GM12878 (cell line): ENCODE measurements around the gene CTSC. TPM values are rescaled to one million over a fixed set of nuclear protein-coding genes. Genes with fewer than 3 reads are reported as not detected.
A peak's percentile ranks its signal among the peaks of the same experiment; 100 is the strongest.

Experiments used
- BHLHE40 ChIP-seq, 2 experiments: fragments of 450-650 bp in 1 of 2; IDR thresholded peaks; 2 replicates each; pipeline ENCODE4 v1.6.1; 2011 to 2017; ENCODE audit warnings: low read depth in 2 of 2, borderline replicate concordance in 1 of 2, improper control_type of control experiment in 1 of 2, low read length in 1 of 2, mild to moderate bottlenecking in 1 of 2
- BRCA1 ChIP-seq: IDR thresholded peaks from 2 replicates; pipeline ENCODE4 v1.6.1; 2011; ENCODE audit warnings: low read depth, low read length, improper control_type of control experiment
- CEBPB ChIP-seq, 2 experiments: fragments of 150-350 bp in 1 of 2; IDR thresholded peaks; 2 replicates each; pipeline ENCODE4 v1.6.1; 2012 to 2014; ENCODE audit warnings: low read depth in 2 of 2, low read length in 2 of 2, borderline replicate concordance in 1 of 2, inconsistent platforms in 1 of 2
- CHD2 ChIP-seq: IDR thresholded peaks from 2 replicates; pipeline ENCODE4 v1.6.1; 2011; ENCODE audit warnings: low read depth, low read length, improper control_type of control experiment, borderline replicate concordance
- HCFC1 ChIP-seq: fragments of 150-350 bp; IDR thresholded peaks from 2 replicates; pipeline ENCODE4 v1.6.1; 2014; ENCODE audit warnings: low read length
- HDAC2 ChIP-seq: fragments of 200-600 bp; sonication (generic); IDR thresholded peaks from 2 replicates; pipeline ENCODE4 v1.6.1; 2017
- HDGF ChIP-seq: fragments of 450-650 bp; IDR thresholded peaks from 2 replicates; pipeline ENCODE4 v1.6.1; 2016; ENCODE audit warnings: antibody characterized with exemption
- MEF2B ChIP-seq: fragments of 450-650 bp; IDR thresholded peaks from 2 replicates; pipeline ENCODE4 v1.6.1; 2018; ENCODE audit warnings: mild to moderate bottlenecking, moderate library complexity; ENCODE audit not compliant: partially characterized antibody, poor library complexity, severe bottlenecking
- NR2F1 ChIP-seq: fragments of 450-650 bp; conservative IDR thresholded peaks from 2 replicates; pipeline ENCODE4 v1.6.1; 2017; ENCODE audit warnings: mild to moderate bottlenecking
- NRF1 ChIP-seq: conservative IDR thresholded peaks from 2 replicates; pipeline ENCODE4 v1.6.1; 2011; ENCODE audit warnings: mild to moderate bottlenecking, low read depth, low read length, improper control_type of control experiment
- PBX3 ChIP-seq: IDR thresholded peaks from 2 replicates; pipeline ENCODE4 v1.6.1; 2011; ENCODE audit warnings: mild to moderate bottlenecking, low read depth, low read length, moderate library complexity; ENCODE audit not compliant: insufficient replicate concordance
- PML ChIP-seq: IDR thresholded peaks from 2 replicates; pipeline ENCODE4 v1.6.1; 2012; ENCODE audit warnings: low read length, inconsistent platforms
- REST ChIP-seq: IDR thresholded peaks from 2 replicates; pipeline ENCODE4 v1.6.1; 2012; ENCODE audit warnings: mild to moderate bottlenecking, low read depth, low read length
- RUNX3 ChIP-seq: IDR thresholded peaks from 2 replicates; pipeline ENCODE4 v1.6.1; 2012; ENCODE audit warnings: low read length, inconsistent platforms
- SIX5 ChIP-seq: IDR thresholded peaks from 2 replicates; pipeline ENCODE4 v1.6.1; 2011; ENCODE audit warnings: mild to moderate bottlenecking, low read depth, low read length, moderate library complexity; ENCODE audit not compliant: severe bottlenecking
- TARDBP ChIP-seq: IDR thresholded peaks from 2 replicates; pipeline ENCODE4 v1.6.1; 2016; ENCODE audit warnings: borderline replicate concordance
- TCF12 ChIP-seq: IDR thresholded peaks from 2 replicates; pipeline ENCODE4 v1.6.1; 2011; ENCODE audit warnings: low read depth, mild to moderate bottlenecking, low read length
- USF2 ChIP-seq: IDR thresholded peaks from 2 replicates; pipeline ENCODE4 v1.6.1; 2011; ENCODE audit warnings: low read depth, low read length, improper control_type of control experiment, borderline replicate concordance
- ZNF24 ChIP-seq: fragments of 450-650 bp; IDR thresholded peaks from 2 replicates; pipeline ENCODE4 v1.6.1; 2017; ENCODE audit warnings: antibody characterized with exemption, mild to moderate bottlenecking
- ZZZ3 ChIP-seq: IDR thresholded peaks from 2 replicates; pipeline ENCODE4 v1.6.1; 2011; ENCODE audit warnings: low read depth; ENCODE audit not compliant: control insufficient read depth, insufficient read length
- polyA plus RNA-seq, 11 experiments: library from polyadenylated mRNA; depleted of rRNA in 4 of 11; unstranded in 6 of 11; stranded (reverse) in 5 of 11; fragments of >200 nt; fragmentation: Nextera tagmentation in 4 of 11; fragmentation: Illumina TruSeq in 1 of 11; extraction: Ambion mirVana in 4 of 11; extraction: Trizol in 1 of 11; gene quantifications; 1 replicate in 1 of 11; 2 replicates in 10 of 11; pipeline versions ENCODE4 v1.2.1 to v1.2.3, GENCODE V29; 2011 to 2016; ENCODE audit warnings: inconsistent platforms in 2 of 11, missing spikeins in 2 of 11, low read depth in 1 of 11
- total RNA-seq, 4 experiments: library from RNA; depleted of rRNA in 3 of 4; stranded (reverse); fragments of >200 nt in 3 of 4; fragmentation: Illumina TruSeq in 1 of 4; extraction: Trizol in 1 of 4; gene quantifications; 2 replicates each; pipeline versions ENCODE4 v1.2.1 to v1.2.3, GENCODE V29; 2013 to 2021
- TF ChIP-seq, protein P1 (sequence below): fragments of 450-650 bp; IDR thresholded peaks from 2 replicates; pipeline ENCODE4 v1.6.1; 2017; ENCODE audit warnings: antibody characterized with exemption, mild to moderate bottlenecking, moderate library complexity

CTSC gene
- total and polyA plus RNA-seq, 10 of the 15 experiments (the other 5 are each of a cell fraction or from before 2014, with no cell fraction given), result 289 to 1,123 (median 430) TPM

- TF ChIP-seq, protein P1, sequence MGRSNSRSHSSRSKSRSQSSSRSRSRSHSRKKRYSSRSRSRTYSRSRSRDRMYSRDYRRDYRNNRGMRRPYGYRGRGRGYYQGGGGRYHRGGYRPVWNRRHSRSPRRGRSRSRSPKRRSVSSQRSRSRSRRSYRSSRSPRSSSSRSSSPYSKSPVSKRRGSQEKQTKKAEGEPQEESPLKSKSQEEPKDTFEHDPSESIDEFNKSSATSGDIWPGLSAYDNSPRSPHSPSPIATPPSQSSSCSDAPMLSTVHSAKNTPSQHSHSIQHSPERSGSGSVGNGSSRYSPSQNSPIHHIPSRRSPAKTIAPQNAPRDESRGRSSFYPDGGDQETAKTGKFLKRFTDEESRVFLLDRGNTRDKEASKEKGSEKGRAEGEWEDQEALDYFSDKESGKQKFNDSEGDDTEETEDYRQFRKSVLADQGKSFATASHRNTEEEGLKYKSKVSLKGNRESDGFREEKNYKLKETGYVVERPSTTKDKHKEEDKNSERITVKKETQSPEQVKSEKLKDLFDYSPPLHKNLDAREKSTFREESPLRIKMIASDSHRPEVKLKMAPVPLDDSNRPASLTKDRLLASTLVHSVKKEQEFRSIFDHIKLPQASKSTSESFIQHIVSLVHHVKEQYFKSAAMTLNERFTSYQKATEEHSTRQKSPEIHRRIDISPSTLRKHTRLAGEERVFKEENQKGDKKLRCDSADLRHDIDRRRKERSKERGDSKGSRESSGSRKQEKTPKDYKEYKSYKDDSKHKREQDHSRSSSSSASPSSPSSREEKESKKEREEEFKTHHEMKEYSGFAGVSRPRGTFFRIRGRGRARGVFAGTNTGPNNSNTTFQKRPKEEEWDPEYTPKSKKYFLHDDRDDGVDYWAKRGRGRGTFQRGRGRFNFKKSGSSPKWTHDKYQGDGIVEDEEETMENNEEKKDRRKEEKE, result no peak
- TF ChIP-seq RUNX3 (peak; percentile 90), NR2F1 (peak; percentile 84), BRCA1 (no peak), TARDBP (peak; percentile 83; the same call in 1 of the 2 replicates), ZZZ3 (no peak), NRF1 (0 out of 2 replicates have a peak, but pooled peaks have one; percentile 28), HCFC1 (no peak), CEBPB (IDR thresholded peaks at IDR 0.05; ENCODE audit: borderline replicate concordance in 1 of 2, low read depth in 2 of 2, low read length in 2 of 2) (no peak), PML (peak; percentile 97), REST (peak; percentile 52; the same call in 1 of the 2 replicates), CHD2 (peak; percentile 90), BHLHE40 (IDR thresholded peaks at IDR 0.05; ENCODE audit: borderline replicate concordance in 1 of 2, low read depth in 2 of 2, low read length in 1 of 2) (peak; percentile 34 to 82; a peak in 3 of 4 replicates), USF2 (no peak), HDAC2 (no peak), MEF2B (peak; percentile 83), TCF12 (peak; percentile 74), PBX3 (peak; percentile 29), SIX5 (no peak), HDGF (no peak), ZNF24 (peak; percentile 56; the same call in 1 of the 2 replicates)
Observed at GRCh38 chr11:88337181-88337986, at the start of gene CTSC (continued).
